ENCODE data around the gene GSTM2. TPM values are rescaled to one million over a fixed set of nuclear protein-coding genes. Genes with fewer than 3 reads are reported as not detected.

GSTM2 gene
- total RNA-seq, 2 experiments from 2014 or later, result 106 to 107 TPM

GRCh38 chr1:109657395-109657794 lies 10.5 kb upstream of the GSTM2 start:
- Histone ChIP-seq H3K9me3 (ENCODE audit: control insufficient read depth in 1 of 2, insufficient read depth in 1 of 2, low read length in 2 of 2) (no peaks in the 10 kb centered on the region), H3K4me1 (ENCODE audit: insufficient read depth, low read length) (peaks cover 16% of the 10 kb centered on the region), H3K27me3 (ENCODE audit: control insufficient read depth in 1 of 2, insufficient read depth in 2 of 2, low read length in 2 of 2) (no peaks in the 10 kb centered on the region), H3K36me3 (ENCODE audit: insufficient read depth, low read length) (no peaks in the 10 kb centered on the region), H3K4me3 (ENCODE audit: low read length) (no peak overlapping the region), H3K27ac (ENCODE audit: low read depth in 1 of 2, low read length in 2 of 2) (no peak overlapping the region)
- Mint-ChIP-seq H3K36me3 (ENCODE audit: low read depth) (peaks cover 52% of the 10 kb centered on the region), H3K4me1 (ENCODE audit: low read depth) (peaks cover 41% of the 10 kb centered on the region), H3K27me3 (no peaks in the 10 kb centered on the region), H3K27ac (peak overlapping the region; percentile 20), H3K9me3 (no peaks in the 10 kb centered on the region), H3K4me3 (peak overlapping the region; percentile 98)
- DNase-seq, result no peak
- POLR2A ChIA-PET, result interaction anchor here (0.7 kb wide), 1 partner anchor 108 kb away, joined by 3 read pairs; no protein-coding TSS in a partner anchor
- no peak for ATAC-seq (ENCODE audit: poor library complexity)
- intact Hi-C loops (cut with DNase I, micrococcal nuclease), result no loop called here
- CTCF ChIA-PET, result interaction anchor here (1.3 to 2.8 kb wide), 2 partner anchors 17 to 327 kb away, joined by 4 to 10 read pairs; partner anchors contain the start of gene AHCYL1
- no peak for TF ChIP-seq CTCF (IDR thresholded peaks at IDR 0.05)

DNA sequence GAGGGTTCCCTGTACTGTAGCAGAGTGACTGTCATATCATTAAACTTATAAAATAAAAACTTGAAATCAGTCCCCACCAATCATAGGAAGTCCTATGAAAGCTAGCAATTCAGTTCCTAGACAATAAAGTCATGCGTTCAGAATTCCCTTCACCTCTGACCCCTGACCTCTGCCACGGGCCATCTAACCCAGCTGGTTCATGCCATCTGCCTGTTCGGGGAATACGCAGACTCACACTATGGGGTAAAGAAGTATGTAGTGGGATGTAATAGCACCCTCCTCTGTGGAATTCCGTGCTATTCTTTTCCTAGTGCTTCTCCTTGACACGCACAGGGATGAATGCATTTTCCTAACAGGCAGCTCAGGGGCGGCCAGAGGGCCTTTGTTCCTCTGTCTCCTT lies 9.9 kb upstream of the GSTM2 start:
- Mint-ChIP-seq H3K27me3 (no peaks in the 10 kb centered on the region), H3K36me3 (ENCODE audit: low read depth) (peaks cover 54% of the 10 kb centered on the region), H3K4me1 (ENCODE audit: low read depth) (peaks cover 41% of the 10 kb centered on the region), H3K9me3 (no peaks in the 10 kb centered on the region), H3K27ac (peak overlapping the region; percentile 20), H3K4me3 (peak overlapping the region; percentile 98)
- H3K4me3 ChIP-seq (ENCODE audit: low read length), result no peak overlapping the region
- POLR2A ChIA-PET, result interaction anchor here (0.7 kb wide), 1 partner anchor 109 kb away, joined by 3 read pairs; no protein-coding TSS in a partner anchor
- no peak for TF ChIP-seq CTCF (IDR thresholded peaks at IDR 0.05)
- no peaks in the 10 kb centered on the region for H3K27me3 ChIP-seq (ENCODE audit: control insufficient read depth in 1 of 2, insufficient read depth in 2 of 2, low read length in 2 of 2)
- DNase-seq (no peak), ATAC-seq (ENCODE audit: poor library complexity) (no peak)
- H3K9me3 ChIP-seq (ENCODE audit: control insufficient read depth in 1 of 2, insufficient read depth in 1 of 2, low read length in 2 of 2), result no peaks in the 10 kb centered on the region
- intact Hi-C loops (cut with DNase I, micrococcal nuclease), result no loop called here
- H3K36me3 ChIP-seq (ENCODE audit: insufficient read depth, low read length), result no peaks in the 10 kb centered on the region
- CTCF ChIA-PET, result interaction anchor here (1.3 to 2.8 kb wide), 2 partner anchors 18 to 326 kb away, joined by 4 to 10 read pairs; partner anchors contain the start of gene AHCYL1
- H3K4me1 ChIP-seq (ENCODE audit: insufficient read depth, low read length), result peaks cover 16% of the 10 kb centered on the region
- H3K27ac ChIP-seq (ENCODE audit: low read depth in 1 of 2, low read length in 2 of 2), result no peak overlapping the region

DNA sequence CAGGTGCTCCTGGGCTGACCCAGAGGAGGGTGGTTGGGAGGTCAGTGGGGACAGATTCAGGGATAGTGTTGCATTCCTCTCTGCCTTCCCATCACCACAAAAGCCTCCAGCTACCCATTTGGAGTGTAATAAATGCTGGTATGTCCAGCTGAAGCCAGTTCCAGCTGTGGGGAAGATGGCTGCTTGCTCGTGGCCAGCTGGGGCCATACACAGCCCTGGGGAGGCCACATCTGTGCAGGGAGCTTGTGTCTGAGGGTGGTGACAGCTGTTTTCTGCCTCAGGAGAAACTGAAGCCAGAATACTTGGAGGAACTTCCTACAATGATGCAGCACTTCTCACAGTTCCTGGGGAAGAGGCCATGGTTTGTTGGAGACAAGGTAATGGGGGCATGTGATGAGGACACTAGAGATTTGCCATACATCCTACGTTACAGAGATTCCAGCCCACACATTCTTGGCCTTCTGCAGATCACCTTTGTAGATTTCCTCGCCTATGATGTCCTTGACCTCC lies 9.3 kb upstream of the GSTM2 start:
- CTCF ChIA-PET, result interaction anchor here (2.8 kb wide), 1 partner anchor 18 kb away, joined by 10 read pairs; no protein-coding TSS in a partner anchor
- no peaks in the 10 kb centered on the region for H3K9me3 Mint-ChIP-seq
- peaks cover 54% of the 10 kb centered on the region for H3K36me3 Mint-ChIP-seq (ENCODE audit: low read depth)
- Histone ChIP-seq H3K36me3 (ENCODE audit: insufficient read depth, low read length) (no peaks in the 10 kb centered on the region), H3K27ac (ENCODE audit: low read depth in 1 of 2, low read length in 2 of 2) (no peak overlapping the region), H3K9me3 (ENCODE audit: control insufficient read depth in 1 of 2, insufficient read depth in 1 of 2, low read length in 2 of 2) (no peaks in the 10 kb centered on the region), H3K4me1 (ENCODE audit: insufficient read depth, low read length) (peaks cover 16% of the 10 kb centered on the region), H3K4me3 (ENCODE audit: low read length) (no peak overlapping the region), H3K27me3 (ENCODE audit: control insufficient read depth in 1 of 2, insufficient read depth in 2 of 2, low read length in 2 of 2) (no peaks in the 10 kb centered on the region)
- peak overlapping the region; percentile 20 for H3K27ac Mint-ChIP-seq
- intact Hi-C loops (cut with DNase I, micrococcal nuclease), result no loop called here
- H3K4me1 Mint-ChIP-seq (ENCODE audit: low read depth), result peaks cover 41% of the 10 kb centered on the region
- H3K4me3 Mint-ChIP-seq, result peak overlapping the region; percentile 72
- POLR2A ChIA-PET, result no interaction called here
- DNase-seq (no peak), ATAC-seq (ENCODE audit: poor library complexity) (no peak)
- H3K27me3 Mint-ChIP-seq, result no peaks in the 10 kb centered on the region
- no peak for TF ChIP-seq CTCF (IDR thresholded peaks at IDR 0.05)

Measured in CD4-positive, alpha-beta T cell (primary cell).